Type B pancreatic cell (in vitro differentiated cells): ENCODE data around the gene MOB3B. TPM values are rescaled to one million over a fixed set of nuclear protein-coding genes. Genes with fewer than 3 reads are reported as not detected.
"Not testable (repeated sequence)": the region's sequence is repeated elsewhere in the genome, so short reads cannot be mapped to it uniquely, and the experiment has no call there.

Experiments used
- DNase-seq: peaks from one replicate; pipeline ENCODE4 v3.0.0; 2021; ENCODE audit warnings: mixed read lengths; ENCODE audit not compliant: unreplicated experiment; ENCODE audit errors: extremely low spot score
- H3K27ac Mint-ChIP-seq: 2 replicates; pipeline ENCODE4 v1.8.0; 2021; ENCODE audit warnings: mild to moderate bottlenecking, mixed read lengths
- H3K27me3 Mint-ChIP-seq: 2 replicates; pipeline ENCODE4 v1.8.0; 2021; ENCODE audit warnings: mixed read lengths
- H3K36me3 Mint-ChIP-seq: 2 replicates; pipeline ENCODE4 v1.8.0; 2021; ENCODE audit warnings: mixed read lengths
- H3K4me1 Mint-ChIP-seq: one replicate; pipeline ENCODE4 v1.8.0; 2021; ENCODE audit warnings: mixed read lengths; ENCODE audit not compliant: unreplicated experiment
- H3K4me3 Mint-ChIP-seq: 2 replicates; pipeline ENCODE4 v1.8.0; 2021; ENCODE audit warnings: mild to moderate bottlenecking, mixed read lengths
- H3K9me3 Mint-ChIP-seq: 2 replicates; pipeline ENCODE4 v1.8.0; 2021; ENCODE audit warnings: mixed read lengths
- total RNA-seq: library from RNA; stranded (reverse); gene quantifications from 2 replicates; pipeline ENCODE4 v1.2.1, GENCODE V29; 2021; ENCODE audit warnings: low replicate concordance
- TF ChIP-seq, protein P1 (sequence below): fragments of 200-600 bp; sonication (generic); conservative IDR thresholded peaks from 2 replicates; pipeline ENCODE4 v1.5.0; 2021; ENCODE audit warnings: antibody characterized with exemption, mild to moderate bottlenecking

The MOB3B gene
- total RNA-seq, 1 donor from 2014 or later, result 27.5 TPM

DNA sequence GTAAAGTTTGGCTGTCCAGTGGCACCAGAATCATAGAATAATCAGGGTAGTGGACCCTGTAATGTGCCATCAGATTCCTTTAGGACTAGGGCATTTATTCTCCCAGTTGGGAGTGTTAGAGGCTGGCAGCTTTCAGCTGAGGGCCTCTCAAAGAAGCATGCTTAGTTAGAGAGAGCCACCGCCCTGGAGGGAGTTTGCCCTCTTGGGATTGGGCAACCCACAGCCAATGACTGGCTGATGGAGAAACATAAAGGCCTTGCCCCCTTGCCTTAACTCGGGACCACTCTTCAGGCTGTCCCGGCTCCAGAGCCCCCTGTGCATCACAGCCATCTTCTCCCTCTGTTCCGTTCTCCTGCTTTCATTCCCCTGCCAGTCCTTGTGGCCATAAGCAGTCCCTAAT lies 26.0 kb downstream of the MOB3B start:
- TF ChIP-seq, protein P1, sequence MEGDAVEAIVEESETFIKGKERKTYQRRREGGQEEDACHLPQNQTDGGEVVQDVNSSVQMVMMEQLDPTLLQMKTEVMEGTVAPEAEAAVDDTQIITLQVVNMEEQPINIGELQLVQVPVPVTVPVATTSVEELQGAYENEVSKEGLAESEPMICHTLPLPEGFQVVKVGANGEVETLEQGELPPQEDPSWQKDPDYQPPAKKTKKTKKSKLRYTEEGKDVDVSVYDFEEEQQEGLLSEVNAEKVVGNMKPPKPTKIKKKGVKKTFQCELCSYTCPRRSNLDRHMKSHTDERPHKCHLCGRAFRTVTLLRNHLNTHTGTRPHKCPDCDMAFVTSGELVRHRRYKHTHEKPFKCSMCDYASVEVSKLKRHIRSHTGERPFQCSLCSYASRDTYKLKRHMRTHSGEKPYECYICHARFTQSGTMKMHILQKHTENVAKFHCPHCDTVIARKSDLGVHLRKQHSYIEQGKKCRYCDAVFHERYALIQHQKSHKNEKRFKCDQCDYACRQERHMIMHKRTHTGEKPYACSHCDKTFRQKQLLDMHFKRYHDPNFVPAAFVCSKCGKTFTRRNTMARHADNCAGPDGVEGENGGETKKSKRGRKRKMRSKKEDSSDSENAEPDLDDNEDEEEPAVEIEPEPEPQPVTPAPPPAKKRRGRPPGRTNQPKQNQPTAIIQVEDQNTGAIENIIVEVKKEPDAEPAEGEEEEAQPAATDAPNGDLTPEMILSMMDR, result no peak
- no peaks in the 10 kb centered on the region for H3K9me3 Mint-ChIP-seq
- DNase-seq, result no peak
- H3K27ac Mint-ChIP-seq, result no peak overlapping the region
- peaks cover 39% of the 10 kb centered on the region for H3K36me3 Mint-ChIP-seq
- no peak overlapping the region for H3K4me3 Mint-ChIP-seq
- peaks cover 12% of the 10 kb centered on the region for H3K4me1 Mint-ChIP-seq
- H3K27me3 Mint-ChIP-seq, result no peaks in the 10 kb centered on the region

DNA sequence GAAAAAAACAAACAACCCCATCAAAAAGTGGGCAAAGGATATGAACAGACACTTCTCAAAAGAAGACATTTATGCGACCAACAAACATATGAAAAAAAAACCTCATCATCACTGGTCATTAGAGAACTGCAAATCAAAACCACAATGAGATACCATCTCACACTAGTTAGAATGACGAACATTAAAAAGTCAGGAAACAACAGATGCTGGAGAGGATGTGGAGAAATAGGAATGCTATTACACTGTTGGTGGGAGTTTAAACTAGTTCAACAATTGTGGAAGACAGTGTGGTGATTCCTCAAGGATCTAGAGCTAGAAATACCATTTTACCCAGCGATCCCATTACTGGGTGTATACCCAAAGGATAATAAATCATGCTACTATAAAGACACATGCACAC lies 28.7 kb downstream of the MOB3B start:
- H3K27me3 Mint-ChIP-seq, DNase-seq, H3K4me3 Mint-ChIP-seq, H3K9me3 Mint-ChIP-seq, H3K27ac Mint-ChIP-seq: not testable (repeated sequence)
- Mint-ChIP-seq H3K36me3 (peaks cover 28% of the 10 kb centered on the region), H3K4me1 (peaks cover 31% of the 10 kb centered on the region)

DNA sequence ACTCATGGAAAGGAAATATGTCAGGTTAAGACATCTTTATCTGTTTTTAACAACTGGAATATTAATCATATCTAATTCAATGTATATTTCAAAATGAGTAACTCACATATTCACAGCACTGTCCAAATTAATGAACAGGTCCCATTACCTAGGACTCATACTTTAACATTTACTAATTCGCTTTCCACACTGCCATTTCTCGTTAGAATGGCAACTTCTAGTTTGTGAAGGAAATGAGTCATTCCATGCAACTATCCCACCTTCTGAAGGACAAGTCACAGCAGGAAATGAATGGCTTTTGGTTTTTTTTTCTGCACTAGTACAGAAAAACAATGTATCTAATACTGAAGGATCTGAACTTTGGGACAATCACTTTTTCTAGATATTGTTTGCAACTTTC lies 30.2 kb downstream of the MOB3B start:
- Mint-ChIP-seq H3K4me1 (peaks cover 32% of the 10 kb centered on the region), H3K4me3 (no peak overlapping the region), H3K27ac (no peak overlapping the region), H3K36me3 (peaks cover 24% of the 10 kb centered on the region), H3K27me3 (no peaks in the 10 kb centered on the region), H3K9me3 (no peaks in the 10 kb centered on the region)
- TF ChIP-seq, protein P1, result no peak
- DNase-seq, result no peak

DNA sequence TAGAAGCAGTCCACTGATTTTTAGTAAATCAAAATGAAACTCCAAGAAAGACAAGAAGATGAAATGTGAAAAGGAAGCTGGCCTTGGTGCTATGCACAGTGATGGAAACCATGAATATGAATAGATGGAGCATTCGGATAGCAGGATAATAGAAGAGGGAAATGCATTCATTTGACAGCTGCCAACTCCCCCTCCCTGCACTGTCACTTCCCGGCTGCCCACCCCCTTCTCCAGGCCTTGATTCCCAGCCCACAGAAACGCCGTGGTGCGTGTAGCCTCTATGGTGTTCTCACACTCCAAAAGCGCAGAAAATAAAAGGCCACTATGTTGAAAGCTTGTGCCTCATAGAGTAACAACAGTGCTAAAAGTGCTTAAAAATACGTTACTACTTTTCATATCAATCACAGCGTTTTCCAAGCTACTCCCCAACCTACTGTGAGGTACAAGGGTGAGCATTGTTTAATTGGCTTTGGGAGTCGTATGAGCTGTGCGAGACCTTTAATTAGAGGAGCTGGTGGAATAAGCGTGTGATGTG lies 31.7 kb downstream of the MOB3B start:
- peaks cover 27% of the 10 kb centered on the region for H3K4me1 Mint-ChIP-seq
- DNase-seq, result no peak
- H3K27ac Mint-ChIP-seq, result no peak overlapping the region
- TF ChIP-seq, protein P1, result no peak
- H3K4me3 Mint-ChIP-seq, result no peak overlapping the region
- peaks cover 20% of the 10 kb centered on the region for H3K36me3 Mint-ChIP-seq
- H3K27me3 Mint-ChIP-seq, result no peaks in the 10 kb centered on the region
- no peaks in the 10 kb centered on the region for H3K9me3 Mint-ChIP-seq

DNA sequence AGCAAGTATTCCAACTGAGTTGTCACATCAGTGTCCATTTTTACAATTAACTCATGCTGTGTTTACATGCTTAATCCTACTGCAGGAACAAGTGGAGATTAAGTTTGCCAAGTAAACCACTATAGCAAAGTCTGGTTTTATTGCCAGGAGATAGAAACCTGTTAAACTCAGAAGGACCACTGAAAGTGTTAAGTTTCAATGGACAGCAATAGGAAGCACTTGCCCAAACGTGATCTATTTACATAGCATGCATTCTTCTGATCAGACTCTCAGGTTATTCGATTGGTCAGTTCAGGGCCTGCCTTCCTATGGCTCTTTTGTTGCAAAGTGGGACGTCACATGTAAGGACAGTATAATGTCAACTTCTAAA lies 33.5 kb downstream of the MOB3B start:
- DNase-seq, result no peak
- Mint-ChIP-seq H3K4me1 (peaks cover 23% of the 10 kb centered on the region), H3K9me3 (no peaks in the 10 kb centered on the region), H3K27me3 (no peaks in the 10 kb centered on the region), H3K27ac (no peak overlapping the region), H3K36me3 (peaks cover 20% of the 10 kb centered on the region), H3K4me3 (no peak overlapping the region)
- TF ChIP-seq, protein P1, result no peak

DNA sequence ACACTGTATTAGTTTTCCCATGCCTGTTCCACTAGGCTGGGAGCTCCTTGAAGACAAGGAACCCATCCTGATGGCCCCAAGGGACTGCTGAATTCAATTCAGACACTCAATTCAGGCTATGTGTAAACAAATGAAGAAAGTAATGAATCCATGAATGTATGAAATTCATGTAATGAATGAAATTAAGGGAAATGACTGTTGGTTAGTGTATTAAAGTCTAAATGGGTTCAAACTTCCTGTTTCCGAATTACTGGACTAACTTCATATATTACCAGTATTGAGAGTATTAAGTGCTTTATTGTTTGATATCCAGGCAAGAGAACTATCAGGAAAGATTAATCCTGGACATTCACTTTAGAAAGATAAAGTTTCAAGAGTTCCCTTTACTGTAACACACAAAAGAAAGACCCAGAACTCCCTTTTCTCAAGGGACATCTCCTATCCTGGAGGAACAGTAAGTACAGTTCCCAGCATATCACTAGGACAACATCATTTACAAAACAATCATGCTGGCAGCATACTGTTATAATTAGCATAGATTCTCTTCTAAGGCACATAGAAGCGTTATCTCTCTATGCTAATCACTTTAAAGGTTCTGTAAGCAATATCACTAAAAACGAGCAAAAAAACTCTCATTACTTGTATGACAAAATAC lies 34.0 kb downstream of the MOB3B start:
- Mint-ChIP-seq H3K27me3 (no peaks in the 10 kb centered on the region), H3K4me1 (peaks cover 23% of the 10 kb centered on the region), H3K9me3 (no peaks in the 10 kb centered on the region), H3K4me3 (no peak overlapping the region), H3K36me3 (peaks cover 16% of the 10 kb centered on the region), H3K27ac (no peak overlapping the region)
- no peak for DNase-seq
- TF ChIP-seq, protein P1, result no peak
